Measurements from ENCODE around the gene JUN. TPM values are rescaled to one million over a fixed set of nuclear protein-coding genes. Genes with fewer than 3 reads are reported as not detected.

The JUN gene
- total and polyA plus RNA-seq, 2 of the 4 experiments (the other 2 are of a cell fraction): 46.6 to 89.1 TPM

- DNase-seq: peak; percentile 84
- no peak overlapping the region for H2AK9ac ChIP-seq (replicated peaks; ENCODE audit: low read depth, low read length, poor library complexity)
- H3K56ac ChIP-seq (ENCODE audit: extremely low read depth, insufficient read depth, low read length): no peak overlapping the region
- H2BK120ac ChIP-seq (ENCODE audit: low read depth, low read length): 0 out of 2 replicates have a peak overlapping the region, but pooled peaks have one; percentile 0
- H3K9me3 ChIP-seq (ENCODE audit: control insufficient read depth, insufficient read depth, low read length): no peaks in the 10 kb centered on the region
- POLR2A ChIA-PET (ENCODE audit: unreplicated experiment): no interaction called here
- TF ChIP-seq, protein P1, sequence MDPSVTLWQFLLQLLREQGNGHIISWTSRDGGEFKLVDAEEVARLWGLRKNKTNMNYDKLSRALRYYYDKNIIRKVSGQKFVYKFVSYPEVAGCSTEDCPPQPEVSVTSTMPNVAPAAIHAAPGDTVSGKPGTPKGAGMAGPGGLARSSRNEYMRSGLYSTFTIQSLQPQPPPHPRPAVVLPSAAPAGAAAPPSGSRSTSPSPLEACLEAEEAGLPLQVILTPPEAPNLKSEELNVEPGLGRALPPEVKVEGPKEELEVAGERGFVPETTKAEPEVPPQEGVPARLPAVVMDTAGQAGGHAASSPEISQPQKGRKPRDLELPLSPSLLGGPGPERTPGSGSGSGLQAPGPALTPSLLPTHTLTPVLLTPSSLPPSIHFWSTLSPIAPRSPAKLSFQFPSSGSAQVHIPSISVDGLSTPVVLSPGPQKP (IDR thresholded peaks at IDR 0.05; ENCODE audit: borderline replicate concordance, low read depth, low read length): no peak
- TF ChIP-seq FOS (IDR thresholded peaks at IDR 0.05; ENCODE audit: low read depth, low read length) (no peak), BHLHE40 (IDR thresholded peaks at IDR 0.05; ENCODE audit: low read depth, low read length) (no peak), RFX5 (IDR thresholded peaks at IDR 0.05; ENCODE audit: low read depth, low read length) (no peak), POLR2A (IDR thresholded peaks at IDR 0.05; ENCODE audit: low read depth, low read length) (no peak)
- H3K18ac ChIP-seq (ENCODE audit: low read depth, low read length): no peak overlapping the region
- intact Hi-C loops (cut with micrococcal nuclease): no loop called here
- no peak overlapping the region for H3K4me3 ChIP-seq (ENCODE audit: insufficient read depth, low read depth, low read length)
- no peak overlapping the region for H4K5ac ChIP-seq (ENCODE audit: low read depth, low read length)
- H3K79me1 ChIP-seq (ENCODE audit: low read depth in 1 of 2, low read length in 2 of 2): no peaks in the 10 kb centered on the region
- no peak overlapping the region for H2AK5ac ChIP-seq (ENCODE audit: low read depth, low read length)
- H3K9me1 ChIP-seq (ENCODE audit: insufficient read depth, low read length): no peaks in the 10 kb centered on the region
- ATAC-seq (ENCODE audit: low read depth): peak; percentile 87
- H2AFZ ChIP-seq (replicated peaks; ENCODE audit: low read length, poor library complexity): peak overlapping the region; percentile 83
- H2BK5ac ChIP-seq (ENCODE audit: low read depth, low read length, poor library complexity, severe bottlenecking): no peak overlapping the region
- CTCF ChIA-PET: interaction anchor here (1.2 to 2.2 kb wide), 3 partner anchors 120 to 986 kb away, joined by 3 to 6 read pairs (median 3); no protein-coding TSS in a partner anchor
- in situ Hi-C loops (cut with MboI; ENCODE audit: low sequenced_read_pairs): no loop called here
- H3K23ac ChIP-seq (ENCODE audit: low read depth, low read length): peak overlapping the region; percentile 52; the same call in 1 of the 2 replicates
- no peak overlapping the region for H3K4me2 ChIP-seq (ENCODE audit: low read depth, low read length)
- H3K9ac ChIP-seq (ENCODE audit: low read depth, low read length): no peak overlapping the region
- H2BK20ac ChIP-seq (ENCODE audit: low read depth, low read length): no peak overlapping the region
- H4K8ac ChIP-seq (ENCODE audit: low read depth in 2 of 2, low read length in 2 of 2): peak overlapping the region in 1 of 2 experiments; percentile 56; a peak in 2 of 4 replicates
- H3K27ac ChIP-seq (ENCODE audit: insufficient read depth, low read length): 0 out of 2 replicates have a peak overlapping the region, but pooled peaks have one; percentile 8
- H4K91ac ChIP-seq (ENCODE audit: insufficient read depth, low read depth, low read length): no peak overlapping the region
- no TSS peak for BruUV-seq (replicated peaks)
- H4K20me1 ChIP-seq (ENCODE audit: insufficient read depth, low read length): no peaks in the 10 kb centered on the region
- 0 out of 2 replicates have a peak overlapping the region, but pooled peaks have one; percentile 38 for H3K14ac ChIP-seq (replicated peaks; ENCODE audit: low read depth, low read length)
- peak overlapping the region; percentile 55; the same call in 1 of the 2 replicates for H3K4ac ChIP-seq (ENCODE audit: low read depth, low read length)
- H3K27me3 ChIP-seq (ENCODE audit: control insufficient read depth, insufficient read depth, low read length): no peaks in the 10 kb centered on the region
- 13% methylated on average over 1 of the region's 3 CpGs; no CpG with 5 or more reads in 1 of the 2 experiments for WGBS, 2 experiments (ENCODE audit: extremely low coverage in 2 of 2, insufficient read length in 1 of 2)
- H2BK15ac ChIP-seq (ENCODE audit: low read depth, low read length): no peak overlapping the region
- dilution Hi-C loops (cut with HindIII; ENCODE audit: low sequenced_read_pairs, unreplicated experiment): no loop called here
- H3K36me3 ChIP-seq (ENCODE audit: control insufficient read depth, insufficient read depth, low read length): no peaks in the 10 kb centered on the region
- peaks cover 7% of the 10 kb centered on the region; the same call in 1 of the 2 replicates for H3K4me1 ChIP-seq (ENCODE audit: control insufficient read depth, insufficient read depth, low read length)
These were observed 10.4 kb downstream of the JUN start for GRCh38 chr1:58773406-58773840.

All from IMR-90 (cell line).